GM23248 (cell line): Measurements from ENCODE around the gene HECTD1.

Source experiments
- EZH2 ChIP-seq: fragments of 200-600 bp; sonication (generic); IDR thresholded peaks from 2 replicates; pipeline ENCODE4 v1.6.1; 2018; ENCODE audit warnings: antibody characterized with exemption, mild to moderate bottlenecking; ENCODE audit not compliant: insufficient read depth, poor library complexity, severe bottlenecking
- EZH2phosphoT487 ChIP-seq: fragments of 200-600 bp; sonication (generic); IDR thresholded peaks from 2 replicates; pipeline ENCODE4 v1.6.1; 2018; ENCODE audit warnings: antibody characterized with exemption, moderate library complexity, mild to moderate bottlenecking, low read depth; ENCODE audit not compliant: insufficient read depth

DNA sequence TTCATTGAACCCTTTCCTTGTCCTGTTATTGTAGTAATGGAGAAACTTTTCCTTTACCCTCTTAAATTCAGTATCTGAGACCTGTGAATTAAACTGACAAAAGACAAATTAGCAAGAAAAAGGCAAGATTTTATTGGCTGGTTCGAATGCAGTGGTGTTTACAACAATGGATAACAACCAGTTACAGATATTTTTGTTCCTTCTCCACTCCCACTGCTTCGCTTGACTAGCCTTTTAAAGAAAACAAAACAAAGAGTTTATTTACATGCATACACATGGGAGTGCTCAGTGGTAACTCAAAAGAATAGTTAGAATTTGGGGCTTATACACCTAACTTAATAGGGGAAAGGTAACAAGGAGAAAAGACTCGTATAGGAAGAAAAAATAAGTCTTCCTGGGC lies 37.0 kb upstream of the HECTD1 start:
- TF ChIP-seq EZH2 (no peak), EZH2phosphoT487 (no peak)
